Neural progenitor cell (in vitro differentiated cells): ENCODE data around the gene TRAPPC1. TPM values are rescaled to one million over a fixed set of nuclear protein-coding genes. Genes with fewer than 3 reads are reported as not detected.

Experiments used
- DNase-seq: peaks from one replicate; pipeline ENCODE4 v3.0.0-alpha.2; 2016; ENCODE audit warnings: low spot score
- H2AFZ ChIP-seq: fragments of 200-600 bp; sonication (generic); replicated peaks from 2 replicates; pipeline ENCODE4 v1.6.1; 2016; ENCODE audit warnings: antibody characterized with exemption
- H3F3A ChIP-seq: fragments of 200-600 bp; sonication (generic); 2 replicates; pipeline ENCODE4 v1.6.1; 2016; ENCODE audit warnings: antibody characterized with exemption, low read depth
- H3K27ac ChIP-seq: fragments of 200-600 bp; sonication (generic); 2 replicates; pipeline ENCODE4 v1.5.1; 2016; ENCODE audit warnings: mild to moderate bottlenecking
- H3K27me3 ChIP-seq: fragments of 200-600 bp; sonication (generic); 2 replicates; pipeline ENCODE4 v1.6.1; 2016; ENCODE audit warnings: mild to moderate bottlenecking, moderate library complexity
- H3K36me3 ChIP-seq: fragments of 200-600 bp; sonication (generic); 2 replicates; pipeline ENCODE4 v1.5.1; 2016
- H3K4me1 ChIP-seq: fragments of 200-600 bp; sonication (generic); 2 replicates; pipeline ENCODE4 v1.6.1; 2016; ENCODE audit warnings: mixed run types
- H3K4me2 ChIP-seq: fragments of 200-600 bp; sonication (generic); 2 replicates; pipeline ENCODE4 v1.6.1; 2016
- H3K4me3 ChIP-seq: fragments of 200-600 bp; sonication (generic); 2 replicates; pipeline ENCODE4 v1.5.1; 2016
- H3K79me2 ChIP-seq: fragments of 200-600 bp; sonication (generic); 2 replicates; pipeline ENCODE4 v1.6.1; 2016; ENCODE audit warnings: low read depth
- H3K9ac ChIP-seq: fragments of 200-600 bp; sonication (generic); 2 replicates; pipeline ENCODE4 v1.6.1; 2016
- H3K9me3 ChIP-seq: fragments of 200-600 bp; sonication (generic); 2 replicates; pipeline ENCODE4 v1.5.1; 2016; ENCODE audit warnings: low read depth
- H4K20me1 ChIP-seq: fragments of 200-600 bp; sonication (generic); 2 replicates; pipeline ENCODE4 v1.6.1; 2016; ENCODE audit warnings: low read depth
- H3K27ac Mint-ChIP-seq: 3 replicates; pipeline ENCODE4 v1.8.0; 2021; ENCODE audit warnings: mixed read lengths
- H3K27me3 Mint-ChIP-seq: 2 replicates; pipeline ENCODE4 v1.8.0; 2022; ENCODE audit warnings: low read depth, mild to moderate bottlenecking, inconsistent platforms, moderate library complexity, mixed read lengths; ENCODE audit not compliant: insufficient read depth
- H3K36me3 Mint-ChIP-seq: 3 replicates; pipeline ENCODE4 v1.8.0; 2021; ENCODE audit warnings: mixed read lengths
- H3K4me1 Mint-ChIP-seq: 3 replicates; pipeline ENCODE4 v1.8.0; 2021; ENCODE audit warnings: mixed read lengths
- H3K4me3 Mint-ChIP-seq: 3 replicates; pipeline ENCODE4 v1.8.0; 2021; ENCODE audit warnings: mild to moderate bottlenecking, moderate library complexity, mixed read lengths
- H3K9me3 Mint-ChIP-seq: 3 replicates; pipeline ENCODE4 v1.8.0; 2020; ENCODE audit warnings: mixed read lengths
- EZH2 ChIP-seq: fragments of 200-600 bp; sonication (generic); IDR thresholded peaks from 2 replicates; pipeline ENCODE4 v1.6.1; 2017; ENCODE audit warnings: antibody characterized with exemption, mild to moderate bottlenecking, moderate library complexity
- EZH2phosphoT487 ChIP-seq: fragments of 200-600 bp; sonication (generic); IDR thresholded peaks from 2 replicates; pipeline ENCODE4 v1.6.1; 2017; ENCODE audit warnings: antibody characterized with exemption
- total RNA-seq: library from RNA; depleted of rRNA; stranded (reverse); fragments of >200 nt; gene quantifications from 2 replicates; pipeline ENCODE4 v1.2.3, GENCODE V29; 2015; ENCODE audit warnings: low replicate concordance
- TF ChIP-seq, protein P1 (sequence below): fragments of 200-600 bp; sonication (generic); IDR thresholded peaks from 2 replicates; pipeline ENCODE4 v1.5.1; 2017; ENCODE audit warnings: antibody characterized with exemption, mild to moderate bottlenecking

The TRAPPC1 gene, protein sequence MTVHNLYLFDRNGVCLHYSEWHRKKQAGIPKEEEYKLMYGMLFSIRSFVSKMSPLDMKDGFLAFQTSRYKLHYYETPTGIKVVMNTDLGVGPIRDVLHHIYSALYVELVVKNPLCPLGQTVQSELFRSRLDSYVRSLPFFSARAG
- total RNA-seq, result 9.8 and 30.9 TPM in 2 replicates

DNA sequence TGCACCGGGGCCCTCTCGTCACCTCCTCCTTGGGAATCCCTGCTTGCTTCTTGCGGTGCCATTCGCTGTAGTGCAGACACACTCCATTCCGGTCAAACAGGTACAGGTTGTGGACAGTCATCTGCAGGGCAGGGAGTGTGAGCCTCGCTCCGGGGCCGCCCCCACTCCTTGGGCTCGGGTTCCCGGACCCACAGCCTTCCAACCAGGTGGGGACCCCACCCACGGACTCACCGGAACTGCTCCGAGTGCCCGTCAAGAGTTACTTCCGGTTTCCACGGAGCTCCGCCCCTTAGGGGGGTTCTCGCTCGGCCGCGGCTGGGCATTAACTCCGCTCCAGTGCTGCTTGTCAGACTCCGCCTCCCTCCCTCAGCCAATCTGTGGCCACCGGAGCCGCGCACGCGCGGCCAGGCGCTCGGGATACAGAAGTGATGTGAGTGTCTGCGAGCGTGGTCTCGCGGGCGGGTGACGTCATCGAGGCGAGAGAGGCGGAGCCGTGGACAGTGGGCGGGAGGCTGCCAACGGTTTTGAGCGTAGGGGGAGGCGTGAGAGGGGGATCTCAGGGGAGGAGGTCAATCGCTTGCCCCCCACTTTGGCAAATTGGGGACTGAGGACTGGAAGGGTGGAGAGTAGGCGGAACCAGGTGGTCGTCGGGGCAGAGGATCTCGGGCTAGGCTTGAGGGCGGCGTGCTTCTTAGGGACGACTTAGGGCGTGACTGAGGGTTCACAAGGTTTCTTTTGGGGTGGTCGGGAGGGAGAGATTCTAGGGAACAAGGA lies at the start of gene TRAPPC1, which contains the start of gene CNTROB:
TRAPPC1 (minus strand) TSS at position 238 of the 774 bp plus-strand sequence; CDS start at position 121, 117 bp downstream.
CNTROB (plus strand) TSS at position 498 of the 774 bp plus-strand sequence. CDS start 874 bp downstream, outside the sequence.
- H3F3A ChIP-seq, result no peaks in the 10 kb centered on the region
- H3K36me3 ChIP-seq, result no peaks in the 10 kb centered on the region
- H4K20me1 ChIP-seq, result peaks cover 21% of the 10 kb centered on the region
- no peak within 1 kb of the TSS for H3K27ac ChIP-seq
- peaks cover 10% of the 10 kb centered on the region for H3K79me2 ChIP-seq
- H3K4me1 ChIP-seq, result peaks cover 9% of the 10 kb centered on the region
- H3K27me3 Mint-ChIP-seq, result peaks cover 7% of the 10 kb centered on the region
- H3K27me3 ChIP-seq, result peaks cover 28% of the 10 kb centered on the region
- peaks cover 18% of the 10 kb centered on the region for H3K36me3 Mint-ChIP-seq
- peak within 1 kb of the TSS; percentile 63 for H3K9ac ChIP-seq
- H3K4me2 ChIP-seq, result peak within 1 kb of the TSS; percentile 88
- H2AFZ ChIP-seq, result peak within 1 kb of the TSS; percentile 79
- DNase-seq, result peak; percentile 98
- peak within 1 kb of the TSS; percentile 97 for H3K27ac Mint-ChIP-seq
- TF ChIP-seq EZH2phosphoT487, result no peak
- TF ChIP-seq, protein P1, sequence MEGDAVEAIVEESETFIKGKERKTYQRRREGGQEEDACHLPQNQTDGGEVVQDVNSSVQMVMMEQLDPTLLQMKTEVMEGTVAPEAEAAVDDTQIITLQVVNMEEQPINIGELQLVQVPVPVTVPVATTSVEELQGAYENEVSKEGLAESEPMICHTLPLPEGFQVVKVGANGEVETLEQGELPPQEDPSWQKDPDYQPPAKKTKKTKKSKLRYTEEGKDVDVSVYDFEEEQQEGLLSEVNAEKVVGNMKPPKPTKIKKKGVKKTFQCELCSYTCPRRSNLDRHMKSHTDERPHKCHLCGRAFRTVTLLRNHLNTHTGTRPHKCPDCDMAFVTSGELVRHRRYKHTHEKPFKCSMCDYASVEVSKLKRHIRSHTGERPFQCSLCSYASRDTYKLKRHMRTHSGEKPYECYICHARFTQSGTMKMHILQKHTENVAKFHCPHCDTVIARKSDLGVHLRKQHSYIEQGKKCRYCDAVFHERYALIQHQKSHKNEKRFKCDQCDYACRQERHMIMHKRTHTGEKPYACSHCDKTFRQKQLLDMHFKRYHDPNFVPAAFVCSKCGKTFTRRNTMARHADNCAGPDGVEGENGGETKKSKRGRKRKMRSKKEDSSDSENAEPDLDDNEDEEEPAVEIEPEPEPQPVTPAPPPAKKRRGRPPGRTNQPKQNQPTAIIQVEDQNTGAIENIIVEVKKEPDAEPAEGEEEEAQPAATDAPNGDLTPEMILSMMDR, result no peak
- TF ChIP-seq EZH2, result no peak
- H3K4me3 ChIP-seq, result peak within 1 kb of the TSS; percentile 73
- no peaks in the 10 kb centered on the region for H3K9me3 Mint-ChIP-seq
- H3K4me3 Mint-ChIP-seq, result peak within 1 kb of the TSS; percentile 99
- no peaks in the 10 kb centered on the region for H3K9me3 ChIP-seq
- peaks cover 50% of the 10 kb centered on the region for H3K4me1 Mint-ChIP-seq

DNA sequence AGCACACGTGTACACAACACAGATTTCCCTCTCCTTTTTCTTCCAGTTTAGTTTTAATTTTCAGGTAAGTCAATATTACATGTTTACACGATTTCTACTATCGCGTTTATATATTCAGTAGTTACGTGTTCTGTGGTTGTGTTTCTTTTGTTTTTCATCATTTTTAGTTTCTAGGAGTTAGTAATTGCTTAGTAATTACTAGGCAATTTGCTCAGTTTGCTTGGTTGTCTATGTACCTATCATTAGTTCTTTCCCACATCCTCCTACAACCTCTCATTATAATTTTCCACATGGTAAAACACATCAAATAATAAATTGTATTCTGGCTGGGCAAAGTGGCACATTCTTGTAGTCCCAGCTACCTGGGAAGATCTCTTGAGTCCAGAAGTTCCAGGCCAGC lies 46.1 kb upstream of the TRAPPC1 start:
- Mint-ChIP-seq H3K27me3 (peaks cover 4% of the 10 kb centered on the region), H3K27ac (no peak overlapping the region), H3K4me1 (no peaks in the 10 kb centered on the region), H3K9me3 (peaks cover 24% of the 10 kb centered on the region), H3K36me3 (no peaks in the 10 kb centered on the region), H3K4me3 (no peak overlapping the region)
- Histone ChIP-seq H2AFZ (no peak overlapping the region), H3K27ac (no peak overlapping the region), H3F3A (no peaks in the 10 kb centered on the region), H3K27me3 (peaks cover 3% of the 10 kb centered on the region), H3K9ac (no peak overlapping the region), H3K4me2 (no peak overlapping the region), H3K4me1 (no peaks in the 10 kb centered on the region), H4K20me1 (no peaks in the 10 kb centered on the region), H3K9me3 (no peaks in the 10 kb centered on the region), H3K36me3 (no peaks in the 10 kb centered on the region), H3K4me3 (no peak overlapping the region), H3K79me2 (no peaks in the 10 kb centered on the region)
- DNase-seq, result no peak
- no peak for TF ChIP-seq EZH2
- TF ChIP-seq, protein P1, result no peak
- no peak for TF ChIP-seq EZH2phosphoT487

DNA sequence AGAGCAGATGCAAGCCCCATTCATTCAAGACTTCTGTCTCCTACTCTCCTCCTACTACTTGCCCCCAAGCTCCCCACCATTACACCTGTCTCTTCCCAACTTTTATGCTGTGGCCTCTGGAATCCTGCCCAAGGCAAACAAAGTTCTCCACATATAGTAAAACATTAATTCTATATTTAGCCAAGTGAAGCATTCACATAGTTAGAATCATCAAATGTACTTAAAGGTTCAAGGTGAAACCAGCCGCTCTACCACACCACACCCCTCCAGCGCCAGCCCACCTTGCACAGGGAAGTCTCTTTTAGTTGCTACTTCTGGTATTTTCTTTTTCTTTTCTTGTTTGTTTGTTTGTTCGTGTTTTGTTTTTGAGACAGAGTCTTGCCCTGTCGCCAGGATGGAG lies 45.3 kb upstream of the TRAPPC1 start:
- no peak overlapping the region for H2AFZ ChIP-seq
- Mint-ChIP-seq H3K36me3 (no peaks in the 10 kb centered on the region), H3K9me3 (peaks cover 24% of the 10 kb centered on the region), H3K27me3 (peaks cover 4% of the 10 kb centered on the region), H3K4me1 (no peaks in the 10 kb centered on the region), H3K4me3 (no peak overlapping the region), H3K27ac (no peak overlapping the region)
- H3K36me3 ChIP-seq, result no peaks in the 10 kb centered on the region
- no peak overlapping the region for H3K4me3 ChIP-seq
- H3F3A ChIP-seq, result no peaks in the 10 kb centered on the region
- no peak for DNase-seq
- TF ChIP-seq EZH2phosphoT487 (no peak), EZH2 (no peak)
- TF ChIP-seq, protein P1, result no peak
- H3K27ac ChIP-seq, result no peak overlapping the region
- no peaks in the 10 kb centered on the region for H4K20me1 ChIP-seq
- no peaks in the 10 kb centered on the region for H3K79me2 ChIP-seq
- H3K4me2 ChIP-seq, result no peak overlapping the region
- no peak overlapping the region for H3K9ac ChIP-seq
- H3K9me3 ChIP-seq, result no peaks in the 10 kb centered on the region
- H3K4me1 ChIP-seq, result no peaks in the 10 kb centered on the region
- H3K27me3 ChIP-seq, result peaks cover 1% of the 10 kb centered on the region
